GM23338 (cell line): ENCODE data around the gene TENM3. TPM values are rescaled to one million over a fixed set of nuclear protein-coding genes. Genes with fewer than 3 reads are reported as not detected.
A peak's percentile ranks its signal among the peaks of the same experiment; 100 is the strongest.

Experiments used
- ATAC-seq: fragments of 200-7000 bp; cut with Tn5 transposase; 3 replicates; pipeline ENCODE4 v1.9.1; 2020
- DNase-seq: peaks from one replicate; pipeline ENCODE4 v3.0.0-alpha.2; 2015; ENCODE audit warnings: low spot score
- H2AFZ ChIP-seq: fragments of 200-600 bp; sonication (generic); 2 replicates; pipeline ENCODE4 v1.8.0; 2016; ENCODE audit warnings: antibody characterized with exemption, mild to moderate bottlenecking, moderate library complexity
- H3F3A ChIP-seq: fragments of 200-600 bp; sonication (generic); replicated peaks from 2 replicates; pipeline ENCODE4 v1.8.0; 2017; ENCODE audit warnings: antibody characterized with exemption, mixed run types, low read depth
- H3K27ac ChIP-seq: fragments of 200-600 bp; sonication (generic); 2 replicates; pipeline ENCODE4 v1.6.1; 2016; ENCODE audit warnings: low read depth
- H3K27me3 ChIP-seq: fragments of 200-600 bp; sonication (generic); 2 replicates; pipeline ENCODE4 v1.8.0; 2016; ENCODE audit warnings: mild to moderate bottlenecking, mixed run types, moderate library complexity; ENCODE audit not compliant: insufficient read depth
- H3K36me3 ChIP-seq: fragments of 200-600 bp; sonication (generic); 2 replicates; pipeline ENCODE4 v1.8.0; 2016; ENCODE audit warnings: mild to moderate bottlenecking; ENCODE audit not compliant: insufficient read depth
- H3K4me1 ChIP-seq: fragments of 200-600 bp; sonication (generic); 2 replicates; pipeline ENCODE4 v1.8.0; 2016; ENCODE audit warnings: mild to moderate bottlenecking, moderate library complexity; ENCODE audit not compliant: insufficient read depth
- H3K4me2 ChIP-seq: fragments of 200-600 bp; sonication (generic); 2 replicates; pipeline ENCODE4 v1.7.1; 2017; ENCODE audit warnings: mixed run types
- H3K4me3 ChIP-seq: fragments of 200-600 bp; sonication (generic); 2 replicates; pipeline ENCODE4 v1.6.1; 2016; ENCODE audit warnings: mixed run types
- H3K79me2 ChIP-seq: fragments of 200-600 bp; sonication (generic); replicated peaks from 2 replicates; pipeline ENCODE4 v1.8.0; 2017; ENCODE audit warnings: mild to moderate bottlenecking; ENCODE audit not compliant: insufficient read depth
- H3K9me2 ChIP-seq: fragments of 200-600 bp; sonication (generic); 2 replicates; pipeline ENCODE4 v1.8.0; 2017; ENCODE audit not compliant: insufficient read depth
- H4K20me1 ChIP-seq: fragments of 200-600 bp; sonication (generic); replicated peaks from 2 replicates; pipeline ENCODE4 v1.8.0; 2017; ENCODE audit warnings: mild to moderate bottlenecking; ENCODE audit not compliant: insufficient read depth
- H3K27ac Mint-ChIP-seq: 2 replicates; pipeline ENCODE4 v1.8.0; 2020; ENCODE audit warnings: inconsistent platforms, mild to moderate bottlenecking, moderate library complexity, mixed read lengths
- H3K27me3 Mint-ChIP-seq: 3 replicates; pipeline ENCODE4 v1.8.0; 2022; ENCODE audit warnings: low read depth, mild to moderate bottlenecking, moderate library complexity, mixed read lengths, inconsistent platforms; ENCODE audit not compliant: insufficient read depth, poor library complexity
- H3K36me3 Mint-ChIP-seq: 3 replicates; pipeline ENCODE4 v1.8.0; 2021; ENCODE audit warnings: low read depth, mild to moderate bottlenecking, inconsistent platforms, moderate library complexity, mixed read lengths
- H3K4me1 Mint-ChIP-seq: 3 replicates; pipeline ENCODE4 v1.8.0; 2020; ENCODE audit warnings: mild to moderate bottlenecking, inconsistent platforms, mixed read lengths
- H3K4me3 Mint-ChIP-seq: 3 replicates; pipeline ENCODE4 v1.8.0; 2021; ENCODE audit warnings: moderate library complexity, mild to moderate bottlenecking, inconsistent platforms, mixed read lengths
- H3K9me3 Mint-ChIP-seq: 3 replicates; pipeline ENCODE4 v1.8.0; 2020; ENCODE audit warnings: moderate library complexity, mild to moderate bottlenecking, inconsistent platforms, mixed read lengths
- EZH2 ChIP-seq: fragments of 200-600 bp; sonication (generic); IDR thresholded peaks from one replicate; pipeline ENCODE4 v1.8.0; 2017; ENCODE audit warnings: antibody characterized with exemption, mild to moderate bottlenecking, low read depth; ENCODE audit not compliant: unreplicated experiment
- EZH2phosphoT487 ChIP-seq: fragments of 200-600 bp; sonication (generic); IDR thresholded peaks from one replicate; pipeline ENCODE4 v1.8.1; 2018; ENCODE audit warnings: antibody characterized with exemption; ENCODE audit not compliant: unreplicated experiment
- JUNB ChIP-seq: IDR thresholded peaks from one replicate; pipeline ENCODE4 v1.6.1; 2016; ENCODE audit warnings: antibody characterized with exemption; ENCODE audit not compliant: unreplicated experiment
- NANOG ChIP-seq: IDR thresholded peaks from 2 replicates; pipeline ENCODE4 v1.6.1; 2016; ENCODE audit warnings: antibody characterized with exemption, borderline replicate concordance
- POLR2AphosphoS5 ChIP-seq: IDR thresholded peaks from 2 replicates; pipeline ENCODE4 v1.6.1; 2016; ENCODE audit warnings: antibody characterized with exemption, low read depth
- STAT1 ChIP-seq: IDR thresholded peaks from one replicate; pipeline ENCODE4 v1.6.1; 2016; ENCODE audit warnings: antibody characterized with exemption; ENCODE audit not compliant: unreplicated experiment
- ZNF114 ChIP-seq: fragments of 250-450 bp; sonication (Bioruptor Pico); IDR thresholded peaks from 2 replicates; pipeline ENCODE4 v1.5.0; 2020; ENCODE audit warnings: mild to moderate bottlenecking, moderate library complexity
- ZNF331 ChIP-seq: fragments of 250-450 bp; sonication (Bioruptor Pico); IDR thresholded peaks from 2 replicates; pipeline ENCODE4 v1.5.0; 2020; ENCODE audit warnings: low read depth, mild to moderate bottlenecking, moderate library complexity
- polyA plus RNA-seq: library from polyadenylated mRNA; unstranded; fragments of >200 nt; fragmentation: Nextera tagmentation; extraction: Ambion mirVana; gene quantifications from 2 replicates; pipeline ENCODE4 v1.2.1, GENCODE V29; 2016
- total RNA-seq: library from RNA; depleted of rRNA; stranded (reverse); fragments of >200 nt; shearing (Covaris generic); gene quantifications from 2 replicates; pipeline ENCODE4 v1.2.3, GENCODE V29; 2014
- TF ChIP-seq, protein P1 (sequence below): IDR thresholded peaks from one replicate; pipeline ENCODE4 v1.6.1; 2018; ENCODE audit warnings: antibody characterized with exemption; ENCODE audit not compliant: unreplicated experiment
- TF ChIP-seq, protein P2 (sequence below): fragments of 250-450 bp; sonication (Bioruptor Pico); IDR thresholded peaks from 2 replicates; pipeline ENCODE4 v1.5.0; 2020; ENCODE audit warnings: mild to moderate bottlenecking, moderate library complexity

The TENM3 gene
- total and polyA plus RNA-seq, 2 experiments from 2014 or later = 22.2 to 128 TPM

DNA sequence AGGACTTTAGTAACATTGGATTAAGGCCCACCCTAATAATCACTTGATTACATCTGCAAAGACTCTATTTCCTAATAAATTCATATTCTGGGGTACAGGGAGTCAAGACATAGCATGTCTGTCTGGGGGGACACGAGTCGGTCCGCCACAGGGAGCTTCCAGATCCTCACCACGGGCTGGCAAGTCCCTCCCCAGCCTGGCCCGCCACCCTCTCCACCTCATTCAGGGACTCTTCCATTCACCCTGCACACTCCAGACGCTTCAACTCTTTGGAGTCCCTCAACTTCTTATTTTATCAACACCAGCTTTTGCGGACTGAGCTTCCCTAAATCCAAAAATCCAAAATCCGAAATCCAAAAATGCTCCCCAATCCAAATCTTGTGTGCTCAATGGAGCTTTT, 602.8 kb downstream of the TENM3 start:
- Histone ChIP-seq H4K20me1 (no peaks in the 10 kb centered on the region), H3K4me3 (no peak overlapping the region), H3K4me1 (peaks cover 4% of the 10 kb centered on the region; the same call in 1 of the 2 replicates), H3K79me2 (no peaks in the 10 kb centered on the region), H3K27me3 (no peaks in the 10 kb centered on the region), H2AFZ (0 out of 2 replicates have a peak overlapping the region, but pooled peaks have one; percentile 38), H3K9me2 (no peaks in the 10 kb centered on the region), H3K36me3 (no peaks in the 10 kb centered on the region), H3F3A (no peaks in the 10 kb centered on the region), H3K27ac (no peak overlapping the region), H3K4me2 (no peak overlapping the region)
- H3K36me3 Mint-ChIP-seq = no peaks in the 10 kb centered on the region; the same call in 2 of the 3 replicates
- H3K27me3 Mint-ChIP-seq = peaks cover 4% of the 10 kb centered on the region
- H3K9me3 Mint-ChIP-seq = no peaks in the 10 kb centered on the region
- H3K4me1 Mint-ChIP-seq = peaks cover 19% of the 10 kb centered on the region
- no peak for DNase-seq
- TF ChIP-seq, protein P1, sequence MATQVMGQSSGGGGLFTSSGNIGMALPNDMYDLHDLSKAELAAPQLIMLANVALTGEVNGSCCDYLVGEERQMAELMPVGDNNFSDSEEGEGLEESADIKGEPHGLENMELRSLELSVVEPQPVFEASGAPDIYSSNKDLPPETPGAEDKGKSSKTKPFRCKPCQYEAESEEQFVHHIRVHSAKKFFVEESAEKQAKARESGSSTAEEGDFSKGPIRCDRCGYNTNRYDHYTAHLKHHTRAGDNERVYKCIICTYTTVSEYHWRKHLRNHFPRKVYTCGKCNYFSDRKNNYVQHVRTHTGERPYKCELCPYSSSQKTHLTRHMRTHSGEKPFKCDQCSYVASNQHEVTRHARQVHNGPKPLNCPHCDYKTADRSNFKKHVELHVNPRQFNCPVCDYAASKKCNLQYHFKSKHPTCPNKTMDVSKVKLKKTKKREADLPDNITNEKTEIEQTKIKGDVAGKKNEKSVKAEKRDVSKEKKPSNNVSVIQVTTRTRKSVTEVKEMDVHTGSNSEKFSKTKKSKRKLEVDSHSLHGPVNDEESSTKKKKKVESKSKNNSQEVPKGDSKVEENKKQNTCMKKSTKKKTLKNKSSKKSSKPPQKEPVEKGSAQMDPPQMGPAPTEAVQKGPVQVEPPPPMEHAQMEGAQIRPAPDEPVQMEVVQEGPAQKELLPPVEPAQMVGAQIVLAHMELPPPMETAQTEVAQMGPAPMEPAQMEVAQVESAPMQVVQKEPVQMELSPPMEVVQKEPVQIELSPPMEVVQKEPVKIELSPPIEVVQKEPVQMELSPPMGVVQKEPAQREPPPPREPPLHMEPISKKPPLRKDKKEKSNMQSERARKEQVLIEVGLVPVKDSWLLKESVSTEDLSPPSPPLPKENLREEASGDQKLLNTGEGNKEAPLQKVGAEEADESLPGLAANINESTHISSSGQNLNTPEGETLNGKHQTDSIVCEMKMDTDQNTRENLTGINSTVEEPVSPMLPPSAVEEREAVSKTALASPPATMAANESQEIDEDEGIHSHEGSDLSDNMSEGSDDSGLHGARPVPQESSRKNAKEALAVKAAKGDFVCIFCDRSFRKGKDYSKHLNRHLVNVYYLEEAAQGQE = no peak
- TF ChIP-seq EZH2 = no peak
- no peak for TF ChIP-seq ZNF114 (CRISPR knock-in tag)
- ATAC-seq = no peak
- H3K27ac Mint-ChIP-seq = no peak overlapping the region
- H3K4me3 Mint-ChIP-seq = no peak overlapping the region

DNA sequence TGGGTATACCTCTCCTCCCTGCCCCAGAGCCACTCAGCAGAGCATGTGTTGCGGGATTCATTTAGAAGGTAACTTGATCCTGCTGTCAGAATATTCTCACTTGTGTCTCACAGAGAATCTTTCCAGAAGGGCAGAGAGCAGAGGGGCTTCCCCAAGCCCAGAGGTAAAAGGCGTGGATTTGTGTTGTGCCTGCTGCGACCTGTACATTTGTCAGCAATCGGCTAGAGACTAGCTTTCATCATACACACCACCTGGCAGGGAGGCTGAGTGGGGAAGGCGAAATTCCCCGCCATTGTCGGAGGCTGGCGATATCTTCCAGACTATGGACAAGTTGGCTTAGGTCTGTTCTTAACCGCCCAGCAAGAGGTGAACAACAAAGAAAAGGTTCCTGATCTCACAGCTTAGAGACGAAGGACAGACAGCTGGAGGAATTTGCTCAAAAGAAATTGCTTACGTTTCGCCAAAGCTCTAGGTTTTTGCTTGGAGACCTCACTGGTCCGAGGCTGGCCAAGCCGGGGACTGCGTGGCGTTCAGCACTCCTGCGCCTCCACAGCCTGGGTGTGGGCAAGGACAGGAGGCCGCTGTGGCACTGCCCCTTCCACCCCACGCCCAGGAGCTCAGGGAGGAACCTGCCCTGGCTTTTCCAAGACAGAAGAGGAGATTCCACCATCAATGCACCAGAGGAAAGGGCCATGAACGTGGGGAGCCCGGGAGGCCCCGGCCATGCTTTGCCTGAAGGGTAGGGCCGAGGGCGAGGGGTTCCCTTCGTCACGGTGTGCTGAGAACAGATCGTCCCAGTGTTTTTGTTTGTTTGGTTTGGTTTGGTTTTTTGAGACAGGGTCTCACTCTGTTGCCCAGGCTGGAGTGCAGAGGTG, 604.6 kb downstream of the TENM3 start:
- peaks cover 4% of the 10 kb centered on the region for H3K27me3 Mint-ChIP-seq
- no peaks in the 10 kb centered on the region for H3K27me3 ChIP-seq
- TF ChIP-seq JUNB (no peak), EZH2phosphoT487 (no peak), NANOG (no peak), POLR2AphosphoS5 (no peak), ZNF114 (CRISPR knock-in tag) (no peak), ZNF331 (CRISPR knock-in tag) (no peak), STAT1 (no peak)
- TF ChIP-seq, protein P2, sequence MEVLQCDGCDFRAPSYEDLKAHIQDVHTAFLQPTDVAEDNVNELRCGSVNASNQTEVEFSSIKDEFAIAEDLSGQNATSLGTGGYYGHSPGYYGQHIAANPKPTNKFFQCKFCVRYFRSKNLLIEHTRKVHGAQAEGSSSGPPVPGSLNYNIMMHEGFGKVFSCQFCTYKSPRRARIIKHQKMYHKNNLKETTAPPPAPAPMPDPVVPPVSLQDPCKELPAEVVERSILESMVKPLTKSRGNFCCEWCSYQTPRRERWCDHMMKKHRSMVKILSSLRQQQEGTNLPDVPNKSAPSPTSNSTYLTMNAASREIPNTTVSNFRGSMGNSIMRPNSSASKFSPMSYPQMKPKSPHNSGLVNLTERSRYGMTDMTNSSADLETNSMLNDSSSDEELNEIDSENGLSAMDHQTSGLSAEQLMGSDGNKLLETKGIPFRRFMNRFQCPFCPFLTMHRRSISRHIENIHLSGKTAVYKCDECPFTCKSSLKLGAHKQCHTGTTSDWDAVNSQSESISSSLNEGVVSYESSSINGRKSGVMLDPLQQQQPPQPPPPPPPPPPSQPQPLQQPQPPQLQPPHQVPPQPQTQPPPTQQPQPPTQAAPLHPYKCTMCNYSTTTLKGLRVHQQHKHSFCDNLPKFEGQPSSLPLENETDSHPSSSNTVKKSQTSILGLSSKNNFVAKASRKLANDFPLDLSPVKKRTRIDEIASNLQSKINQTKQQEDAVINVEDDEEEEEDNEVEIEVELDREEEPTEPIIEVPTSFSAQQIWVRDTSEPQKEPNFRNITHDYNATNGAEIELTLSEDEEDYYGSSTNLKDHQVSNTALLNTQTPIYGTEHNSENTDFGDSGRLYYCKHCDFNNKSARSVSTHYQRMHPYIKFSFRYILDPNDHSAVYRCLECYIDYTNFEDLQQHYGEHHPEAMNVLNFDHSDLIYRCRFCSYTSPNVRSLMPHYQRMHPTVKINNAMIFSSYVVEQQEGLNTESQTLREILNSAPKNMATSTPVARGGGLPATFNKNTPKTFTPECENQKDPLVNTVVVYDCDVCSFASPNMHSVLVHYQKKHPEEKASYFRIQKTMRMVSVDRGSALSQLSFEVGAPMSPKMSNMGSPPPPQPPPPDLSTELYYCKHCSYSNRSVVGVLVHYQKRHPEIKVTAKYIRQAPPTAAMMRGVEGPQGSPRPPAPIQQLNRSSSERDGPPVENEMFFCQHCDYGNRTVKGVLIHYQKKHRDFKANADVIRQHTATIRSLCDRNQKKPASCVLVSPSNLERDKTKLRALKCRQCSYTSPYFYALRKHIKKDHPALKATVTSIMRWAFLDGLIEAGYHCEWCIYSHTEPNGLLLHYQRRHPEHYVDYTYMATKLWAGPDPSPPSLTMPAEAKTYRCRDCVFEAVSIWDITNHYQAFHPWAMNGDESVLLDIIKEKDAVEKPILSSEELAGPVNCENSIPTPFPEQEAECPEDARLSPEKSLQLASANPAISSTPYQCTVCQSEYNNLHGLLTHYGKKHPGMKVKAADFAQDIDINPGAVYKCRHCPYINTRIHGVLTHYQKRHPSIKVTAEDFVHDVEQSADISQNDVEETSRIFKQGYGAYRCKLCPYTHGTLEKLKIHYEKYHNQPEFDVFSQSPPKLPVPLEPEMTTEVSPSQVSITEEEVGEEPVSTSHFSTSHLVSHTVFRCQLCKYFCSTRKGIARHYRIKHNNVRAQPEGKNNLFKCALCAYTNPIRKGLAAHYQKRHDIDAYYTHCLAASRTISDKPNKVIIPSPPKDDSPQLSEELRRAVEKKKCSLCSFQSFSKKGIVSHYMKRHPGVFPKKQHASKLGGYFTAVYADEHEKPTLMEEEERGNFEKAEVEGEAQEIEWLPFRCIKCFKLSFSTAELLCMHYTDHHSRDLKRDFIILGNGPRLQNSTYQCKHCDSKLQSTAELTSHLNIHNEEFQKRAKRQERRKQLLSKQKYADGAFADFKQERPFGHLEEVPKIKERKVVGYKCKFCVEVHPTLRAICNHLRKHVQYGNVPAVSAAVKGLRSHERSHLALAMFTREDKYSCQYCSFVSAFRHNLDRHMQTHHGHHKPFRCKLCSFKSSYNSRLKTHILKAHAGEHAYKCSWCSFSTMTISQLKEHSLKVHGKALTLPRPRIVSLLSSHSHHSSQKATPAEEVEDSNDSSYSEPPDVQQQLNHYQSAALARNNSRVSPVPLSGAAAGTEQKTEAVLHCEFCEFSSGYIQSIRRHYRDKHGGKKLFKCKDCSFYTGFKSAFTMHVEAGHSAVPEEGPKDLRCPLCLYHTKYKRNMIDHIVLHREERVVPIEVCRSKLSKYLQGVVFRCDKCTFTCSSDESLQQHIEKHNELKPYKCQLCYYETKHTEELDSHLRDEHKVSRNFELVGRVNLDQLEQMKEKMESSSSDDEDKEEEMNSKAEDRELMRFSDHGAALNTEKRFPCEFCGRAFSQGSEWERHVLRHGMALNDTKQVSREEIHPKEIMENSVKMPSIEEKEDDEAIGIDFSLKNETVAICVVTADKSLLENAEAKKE (CRISPR knock-in tag) = no peak

More for the DNA sequence above, 604.6 kb downstream of the TENM3 start:
- peaks cover 19% of the 10 kb centered on the region for H3K4me1 Mint-ChIP-seq
- no peak overlapping the region for H3K27ac ChIP-seq
- H3K9me3 Mint-ChIP-seq = peaks cover 4% of the 10 kb centered on the region
- peaks cover 4% of the 10 kb centered on the region; the same call in 1 of the 2 replicates for H3K4me1 ChIP-seq
- DNase-seq (no peak), ATAC-seq (0 out of 3 replicates have a peak, but pooled peaks have one; percentile 28)
- peaks cover 3% of the 10 kb centered on the region; the same call in 2 of the 3 replicates for H3K36me3 Mint-ChIP-seq
- H3K27ac Mint-ChIP-seq = no peak overlapping the region; the same call in 1 of the 2 replicates
- H2AFZ ChIP-seq = peak overlapping the region; percentile 85
- no peaks in the 10 kb centered on the region for H3K9me2 ChIP-seq
- H3K4me3 ChIP-seq = no peak overlapping the region
- no peak overlapping the region for H3K4me3 Mint-ChIP-seq
- H3K4me2 ChIP-seq = no peak overlapping the region
- no peaks in the 10 kb centered on the region for H3K79me2 ChIP-seq
- no peaks in the 10 kb centered on the region for H3K36me3 ChIP-seq
- H4K20me1 ChIP-seq = no peaks in the 10 kb centered on the region
- no peaks in the 10 kb centered on the region for H3F3A ChIP-seq
